RWPE2 (cell line): ENCODE data around the gene ANKS6.
A peak's percentile ranks its signal among the peaks of the same experiment; 100 is the strongest.

Experiments used
- ATAC-seq: fragments of 200-7000 bp; cut with Tn5 transposase; 3 replicates; pipeline ENCODE4 v1.9.1; 2021; ENCODE audit warnings: low read depth
- DNase-seq: peaks from one replicate; pipeline ENCODE4 v3.0.0-alpha.2; 2020; ENCODE audit warnings: low spot score
- H3K27ac ChIP-seq: fragments of 450-650 bp; 2 replicates; pipeline ENCODE4 v1.5.1; 2017; ENCODE audit warnings: mild to moderate bottlenecking; ENCODE audit not compliant: poor library complexity, severe bottlenecking
- H3K27me3 ChIP-seq: fragments of 250-450 bp; sonication (Bioruptor Pico); 2 replicates; pipeline ENCODE4 v1.5.1; 2021; ENCODE audit warnings: mild to moderate bottlenecking, moderate library complexity; ENCODE audit not compliant: insufficient read depth, poor library complexity, severe bottlenecking
- H3K36me3 ChIP-seq: fragments of 250-450 bp; sonication (Bioruptor Pico); 2 replicates; pipeline ENCODE4 v1.5.1; 2020; ENCODE audit warnings: low read depth, mild to moderate bottlenecking, moderate library complexity
- H3K4me1 ChIP-seq: fragments of 250-450 bp; sonication (Bioruptor Pico); 2 replicates; pipeline ENCODE4 v1.5.1; 2021; ENCODE audit warnings: mild to moderate bottlenecking, moderate library complexity; ENCODE audit not compliant: insufficient read depth, poor library complexity, severe bottlenecking
- H3K4me3 ChIP-seq: fragments of 250-450 bp; sonication (Bioruptor Pico); 2 replicates; pipeline ENCODE4 v1.5.1; 2021; ENCODE audit warnings: mild to moderate bottlenecking, moderate library complexity; ENCODE audit not compliant: severe bottlenecking
- H3K9me3 ChIP-seq: fragments of 250-450 bp; sonication (Bioruptor Pico); 2 replicates; pipeline ENCODE4 v1.5.1; 2021; ENCODE audit warnings: mild to moderate bottlenecking, moderate library complexity; ENCODE audit not compliant: severe bottlenecking
- CTCF ChIP-seq: fragments of 450-650 bp; IDR thresholded peaks from one replicate; pipeline ENCODE4 v1.5.1; 2017; ENCODE audit warnings: mild to moderate bottlenecking, moderate library complexity; ENCODE audit not compliant: poor library complexity, severe bottlenecking

The ANKS6 gene

GRCh38 chr9:98781588-98782383 is 14.6 kb downstream of the ANKS6 start:
- H3K4me3 ChIP-seq = no peak overlapping the region
- no peaks in the 10 kb centered on the region for H3K9me3 ChIP-seq
- no peak for DNase-seq
- H3K36me3 ChIP-seq = no peaks in the 10 kb centered on the region; the same call in 1 of the 2 replicates
- H3K27me3 ChIP-seq = no peaks in the 10 kb centered on the region
- ATAC-seq = peak; percentile 98
- peaks cover 14% of the 10 kb centered on the region for H3K4me1 ChIP-seq
- peak overlapping the region; percentile 52 for H3K27ac ChIP-seq
- TF ChIP-seq CTCF = no peak

- H3K27me3 ChIP-seq = no peaks in the 10 kb centered on the region
- 0 out of 2 replicates have a peak, but pooled peaks cover 2% of the 10 kb centered on the region for H3K36me3 ChIP-seq
- TF ChIP-seq CTCF = no peak
These were observed 16.2 kb downstream of the ANKS6 start for GRCh38 chr9:98780059-98780749.

GRCh38 chr9:98778711-98779530 is 17.4 kb downstream of the ANKS6 start:
- no peak for TF ChIP-seq CTCF
- H3K36me3 ChIP-seq = 0 out of 2 replicates have a peak, but pooled peaks cover 4% of the 10 kb centered on the region
- ATAC-seq (no peak), DNase-seq (no peak)
- H3K4me1 ChIP-seq = peaks cover 19% of the 10 kb centered on the region
- no peak overlapping the region for H3K4me3 ChIP-seq
- no peaks in the 10 kb centered on the region for H3K9me3 ChIP-seq
- no peaks in the 10 kb centered on the region for H3K27me3 ChIP-seq
- H3K27ac ChIP-seq = no peak overlapping the region

More at GRCh38 chr9:98780059-98780749, 16.2 kb downstream of the ANKS6 start:
- Histone ChIP-seq H3K4me3 (no peak overlapping the region), H3K4me1 (peaks cover 16% of the 10 kb centered on the region), H3K9me3 (no peaks in the 10 kb centered on the region), H3K27ac (no peak overlapping the region)
- DNase-seq (no peak), ATAC-seq (no peak)

- H3K36me3 ChIP-seq = peaks cover 4% of the 10 kb centered on the region; the same call in 1 of the 2 replicates
- TF ChIP-seq CTCF = no peak
- no peaks in the 10 kb centered on the region for H3K9me3 ChIP-seq
- H3K4me3 ChIP-seq = no peak overlapping the region
- H3K27ac ChIP-seq = no peak overlapping the region
- peaks cover 19% of the 10 kb centered on the region for H3K4me1 ChIP-seq
- ATAC-seq (no peak), DNase-seq (no peak)
- H3K27me3 ChIP-seq = no peaks in the 10 kb centered on the region
These were observed 18.1 kb downstream of the ANKS6 start for GRCh38 chr9:98778251-98778650.
